Measurements from ENCODE around the gene VGLL4.
"Not testable (repeated sequence)": the region's sequence is repeated elsewhere in the genome, so short reads cannot be mapped to it uniquely, and the experiment has no call there.

The VGLL4 gene

GRCh38 chr3:11643605-11644087 lies at the start of gene VGLL4:
Gene VGLL4 (minus strand): TSS chr3:11643915. CDS start chr3:11643518, 397 bp downstream.
- peak; percentile 60 to 62 for DNase-seq

- no peak for DNase-seq
Measured at GRCh38 chr3:11692532-11692813, 48.8 kb upstream of the VGLL4 start.

GRCh38 chr3:11691767-11692531 lies 48.2 kb upstream of the VGLL4 start:
- no peak for DNase-seq

GRCh38 chr3:11690863-11691766 lies 47.4 kb upstream of the VGLL4 start:
- DNase-seq = no peak

GRCh38 chr3:11689749-11690148 lies 46.0 kb upstream of the VGLL4 start:
- no peak for DNase-seq

GRCh38 chr3:11684980-11685379 lies 41.3 kb upstream of the VGLL4 start:
- DNase-seq = not testable (repeated sequence)

- no peak for DNase-seq
Measured at GRCh38 chr3:11680509-11680908, 36.8 kb upstream of the VGLL4 start.

- no peak for DNase-seq
Measured at GRCh38 chr3:11679964-11680363, 36.2 kb upstream of the VGLL4 start.

GRCh38 chr3:11672363-11672762 lies 28.6 kb upstream of the VGLL4 start:
- DNase-seq = no peak

- no peak for DNase-seq
Measured at GRCh38 chr3:11671648-11672100, 28.0 kb upstream of the VGLL4 start.

- no peak for DNase-seq
Measured at GRCh38 chr3:11668243-11669235, 24.8 kb upstream of the VGLL4 start.

- DNase-seq = no peak
Measured at GRCh38 chr3:11665331-11665730, 21.6 kb upstream of the VGLL4 start.

- no peak for DNase-seq
Measured at GRCh38 chr3:11662392-11662990, 18.8 kb upstream of the VGLL4 start.

GRCh38 chr3:11661827-11662226 lies 18.1 kb upstream of the VGLL4 start:
- DNase-seq = no peak

GRCh38 chr3:11661052-11661656 lies 17.4 kb upstream of the VGLL4 start:
- no peak for DNase-seq

GRCh38 chr3:11660242-11660641 lies 16.5 kb upstream of the VGLL4 start:
- no peak for DNase-seq

- no peak for DNase-seq
Measured at GRCh38 chr3:11658180-11658579, 14.5 kb upstream of the VGLL4 start.

- DNase-seq = no peak
Measured at GRCh38 chr3:11655196-11655928, 11.6 kb upstream of the VGLL4 start.

GRCh38 chr3:11654166-11654565 lies 10.5 kb upstream of the VGLL4 start:
- no peak for DNase-seq

GRCh38 chr3:11653298-11654055 lies 9.8 kb upstream of the VGLL4 start:
- DNase-seq = no peak

Measured in CD4-positive, alpha-beta T cell treated with Interferon alpha-2 for 1 hour (primary cell).